ENCODE measurements around the gene LRFN2. TPM values are rescaled to one million over a fixed set of nuclear protein-coding genes. Genes with fewer than 3 reads are reported as not detected.

LRFN2 gene
- total and polyA plus RNA-seq, 4 donors = 0.01 to 0.06 TPM; not detected in 2

- Histone ChIP-seq H3K27me3 (ENCODE audit: control insufficient read depth in 3 of 3, insufficient read depth in 3 of 3, low read length in 2 of 3) (no peaks in the 10 kb centered on the region), H3K36me3 (ENCODE audit: control insufficient read depth in 4 of 4, insufficient read depth in 4 of 4, low read length in 4 of 4) (no peaks in the 10 kb centered on the region), H3K4me1 (ENCODE audit: control insufficient read depth in 5 of 5, insufficient read depth in 5 of 5, low read length in 5 of 5) (peaks cover 0 to 5% (median 0%) of the 10 kb centered on the region in 5 donors), H3K9ac (ENCODE audit: insufficient read depth in 1 of 2, low read length in 2 of 2) (no peak overlapping the region), H3K27ac (ENCODE audit: low read depth in 1 of 2, low read length in 1 of 2) (no peak overlapping the region), H3K9me3 (ENCODE audit: control insufficient read depth in 4 of 4, insufficient read depth in 3 of 4, low read length in 3 of 4) (no peaks in the 10 kb centered on the region), H3K4me3 (no peak overlapping the region)
- no peak for DNase-seq
- ATAC-seq (ENCODE audit: insufficient read depth, low FRiP score) = no peak
- TF ChIP-seq CTCF (IDR thresholded peaks at IDR 0.05; ENCODE audit: control extremely low read depth, extremely low read depth) = no peak
- 70 to 77% methylated on average over 6 of the region's 6 CpGs for WGBS, 2 donors
Observed at GRCh38 chr6:40473026-40473425, 114.1 kb downstream of the LRFN2 start.

- H3K4me1 ChIP-seq (ENCODE audit: control insufficient read depth in 5 of 5, insufficient read depth in 5 of 5, low read length in 5 of 5) = peaks cover 0 to 2% (median 0%) of the 10 kb centered on the region in 5 donors
- H3K9ac ChIP-seq (ENCODE audit: insufficient read depth in 1 of 2, low read length in 2 of 2) = no peak overlapping the region
- no peak overlapping the region for H3K4me3 ChIP-seq
- no peaks in the 10 kb centered on the region for H3K9me3 ChIP-seq (ENCODE audit: control insufficient read depth in 4 of 4, insufficient read depth in 3 of 4, low read length in 3 of 4)
- no peaks in the 10 kb centered on the region for H3K36me3 ChIP-seq (ENCODE audit: control insufficient read depth in 4 of 4, insufficient read depth in 4 of 4, low read length in 4 of 4)
- DNase-seq (no peak), ATAC-seq (ENCODE audit: insufficient read depth, low FRiP score) (no peak)
- no peaks in the 10 kb centered on the region for H3K27me3 ChIP-seq (ENCODE audit: control insufficient read depth in 3 of 3, insufficient read depth in 3 of 3, low read length in 2 of 3)
- TF ChIP-seq CTCF (IDR thresholded peaks at IDR 0.05; ENCODE audit: control extremely low read depth, extremely low read depth) = no peak
- H3K27ac ChIP-seq (ENCODE audit: low read depth in 1 of 2, low read length in 1 of 2) = no peak overlapping the region
- WGBS, 2 donors = 28 to 35% methylated on average over 5 of the region's 5 CpGs
Observed at GRCh38 chr6:40472353-40472752, 114.8 kb downstream of the LRFN2 start.

GRCh38 chr6:40471243-40471642 is 115.9 kb downstream of the LRFN2 start:
- Histone ChIP-seq H3K4me1 (ENCODE audit: control insufficient read depth in 5 of 5, insufficient read depth in 5 of 5, low read length in 5 of 5) (no peaks in the 10 kb centered on the region), H3K4me3 (no peak overlapping the region), H3K9ac (ENCODE audit: insufficient read depth in 1 of 2, low read length in 2 of 2) (no peak overlapping the region), H3K36me3 (ENCODE audit: control insufficient read depth in 4 of 4, insufficient read depth in 4 of 4, low read length in 4 of 4) (no peaks in the 10 kb centered on the region), H3K27ac (ENCODE audit: low read depth in 1 of 2, low read length in 1 of 2) (no peak overlapping the region), H3K9me3 (ENCODE audit: control insufficient read depth in 4 of 4, insufficient read depth in 3 of 4, low read length in 3 of 4) (no peaks in the 10 kb centered on the region), H3K27me3 (ENCODE audit: control insufficient read depth in 3 of 3, insufficient read depth in 3 of 3, low read length in 2 of 3) (no peaks in the 10 kb centered on the region)
- TF ChIP-seq CTCF (IDR thresholded peaks at IDR 0.05; ENCODE audit: control extremely low read depth, extremely low read depth) = no peak
- no peak for ATAC-seq (ENCODE audit: insufficient read depth, low FRiP score)
- DNase-seq = no peak
- WGBS, 2 donors = 83 to 89% methylated on average over 4 of the region's 4 CpGs

GRCh38 chr6:40469323-40469722 is 117.8 kb downstream of the LRFN2 start:
- Histone ChIP-seq H3K9ac (ENCODE audit: insufficient read depth in 1 of 2, low read length in 2 of 2) (no peak overlapping the region), H3K4me3 (no peak overlapping the region), H3K9me3 (ENCODE audit: control insufficient read depth in 4 of 4, insufficient read depth in 3 of 4, low read length in 3 of 4) (no peaks in the 10 kb centered on the region), H3K27ac (ENCODE audit: low read depth in 1 of 2, low read length in 1 of 2) (no peak overlapping the region), H3K4me1 (ENCODE audit: control insufficient read depth in 5 of 5, insufficient read depth in 5 of 5, low read length in 5 of 5) (no peaks in the 10 kb centered on the region), H3K36me3 (ENCODE audit: control insufficient read depth in 4 of 4, insufficient read depth in 4 of 4, low read length in 4 of 4) (no peaks in the 10 kb centered on the region), H3K27me3 (ENCODE audit: control insufficient read depth in 3 of 3, insufficient read depth in 3 of 3, low read length in 2 of 3) (no peaks in the 10 kb centered on the region)
- DNase-seq (no peak), ATAC-seq (ENCODE audit: insufficient read depth, low FRiP score) (no peak)
- 84 to 91% methylated on average over 3 of the region's 3 CpGs for WGBS, 2 donors
- no peak for TF ChIP-seq CTCF (IDR thresholded peaks at IDR 0.05; ENCODE audit: control extremely low read depth, extremely low read depth)

All from lung (tissue), 12 donors.